PC-3 (cell line): Measurements from ENCODE around the gene C16orf87. TPM values are rescaled to one million over a fixed set of nuclear protein-coding genes. Genes with fewer than 3 reads are reported as not detected.

Source experiments
- ATAC-seq: fragments of 200-7000 bp; cut with Tn5 transposase; 2 replicates; pipeline ENCODE4 v1.9.1; 2020; ENCODE audit warnings: mild to moderate bottlenecking, moderate library complexity
- BruUV-seq: library from RNA; stranded (reverse); fragments of 400-500 nt; replicated peaks from 2 replicates; lab custom pipeline; 2021; lab: Mats Ljungman, UMichigan
- CTCF ChIA-PET: fragments of 300-600 bp; sonication (Branson Sonifier 250); formaldehyde crosslinking; loops from one replicate; lab custom pipeline; 2022; ENCODE audit warnings: antibody characterized with exemption; lab: Charles Lee
- POLR2A ChIA-PET: fragments of 300-600 bp; sonication (Branson Sonifier 250); formaldehyde crosslinking; loops from one replicate; lab custom pipeline; 2022; ENCODE audit warnings: antibody characterized with exemption; ENCODE audit not compliant: unreplicated experiment; lab: Charles Lee
- DNase-seq: peaks from one replicate; pipeline ENCODE4 v3.0.0-alpha.2; 2015
- H2AFZ ChIP-seq: fragments of 300-600 bp; sonication (generic); 2 replicates; pipeline ENCODE4 v1.6.0; 2016; ENCODE audit warnings: antibody characterized with exemption, low read length
- H3F3A ChIP-seq: fragments of 300-600 bp; sonication (generic); one replicate; pipeline ENCODE4 v1.6.0; 2017; ENCODE audit warnings: antibody characterized with exemption, low read length, control low read depth, mild to moderate bottlenecking; ENCODE audit not compliant: unreplicated experiment
- H3K27ac ChIP-seq: fragments of 300-600 bp; sonication (generic); 2 replicates; pipeline ENCODE4 v1.5.1; 2016; ENCODE audit warnings: mild to moderate bottlenecking, low read length
- H3K27me3 ChIP-seq: fragments of 300-600 bp; sonication (generic); 2 replicates; pipeline ENCODE4 v1.6.1; 2016; ENCODE audit warnings: low read length, mixed read lengths
- H3K36me3 ChIP-seq: fragments of 300-600 bp; sonication (generic); 2 replicates; pipeline ENCODE4 v1.6.1; 2016; ENCODE audit warnings: low read depth, mixed run types, low read length, mixed read lengths
- H3K4me1 ChIP-seq: fragments of 300-600 bp; sonication (generic); 2 replicates; pipeline ENCODE4 v1.5.1; 2016; ENCODE audit warnings: low read length; ENCODE audit not compliant: insufficient read depth
- H3K4me2 ChIP-seq: fragments of 300-600 bp; sonication (generic); 2 replicates; pipeline ENCODE4 v1.6.0; 2016; ENCODE audit warnings: low read length
- H3K4me3 ChIP-seq: fragments of 300-600 bp; sonication (generic); 2 replicates; pipeline ENCODE4 v1.5.1; 2016; ENCODE audit warnings: mild to moderate bottlenecking, low read length, mixed read lengths
- H3K79me2 ChIP-seq: fragments of 300-600 bp; sonication (generic); 2 replicates; pipeline ENCODE4 v1.6.1; 2017; ENCODE audit warnings: low read length, mixed read lengths
- H3K9ac ChIP-seq: fragments of 300-600 bp; sonication (generic); 2 replicates; pipeline ENCODE4 v1.6.0; 2016; ENCODE audit warnings: mild to moderate bottlenecking, low read length
- H3K9me2 ChIP-seq: fragments of 300-600 bp; sonication (generic); replicated peaks from 2 replicates; pipeline ENCODE4 v1.6.1; 2016; ENCODE audit warnings: mixed run types, low read length, mixed read lengths
- H3K9me3 ChIP-seq: fragments of 300-600 bp; sonication (generic); 2 replicates; pipeline ENCODE4 v1.6.1; 2016; ENCODE audit warnings: low read length, mixed read lengths
- H4K20me1 ChIP-seq: fragments of 300-600 bp; sonication (generic); 2 replicates; pipeline ENCODE4 v1.6.1; 2016; ENCODE audit warnings: low read length, mixed read lengths
- CTCF ChIP-seq: fragments of 300-600 bp; sonication (generic); conservative IDR thresholded peaks from 2 replicates; pipeline ENCODE4 v1.5.1; 2017; ENCODE audit warnings: antibody characterized with exemption, low read depth, mild to moderate bottlenecking, low read length
- EZH2 ChIP-seq: fragments of 300-600 bp; sonication (generic); IDR thresholded peaks from one replicate; pipeline ENCODE4 v1.6.1; 2017; ENCODE audit warnings: antibody characterized with exemption, mild to moderate bottlenecking, low read length; ENCODE audit not compliant: unreplicated experiment
- EZH2phosphoT487 ChIP-seq: fragments of 300-600 bp; sonication (generic); IDR thresholded peaks from 2 replicates; pipeline ENCODE4 v1.6.1; 2018; ENCODE audit warnings: mild to moderate bottlenecking, antibody characterized with exemption, low read length, borderline replicate concordance
- intact Hi-C: fragments of 100-400 bp; cut with micrococcal nuclease; formaldehyde crosslinking; loops from 2 replicates; pipeline ENCODE4 v1.9.0; 2023
- total RNA-seq: library from RNA; depleted of rRNA; stranded (reverse); fragments of >200 nt; gene quantifications from 2 replicates; pipeline ENCODE4 v1.2.3, GENCODE V29; 2014

C16orf87 gene
- total RNA-seq, 1 experiment from 2014 or later = 4.0 TPM

GRCh38 chr16:46814790-46815189 is 16.2 kb downstream of the C16orf87 start:
- TF ChIP-seq CTCF (no peak), EZH2 (no peak)
- peaks cover 15% of the 10 kb centered on the region; the same call in 1 of the 2 replicates for H3K36me3 ChIP-seq
- no peaks in the 10 kb centered on the region for H3K9me2 ChIP-seq
- H3K4me3 ChIP-seq = no peak overlapping the region
- CTCF ChIA-PET = no interaction called here
- H4K20me1 ChIP-seq = no peaks in the 10 kb centered on the region
- no peak overlapping the region for H2AFZ ChIP-seq
- H3K27ac ChIP-seq = no peak overlapping the region
- no peaks in the 10 kb centered on the region for H3K9me3 ChIP-seq
- H3K4me2 ChIP-seq = no peak overlapping the region
- no peak for ATAC-seq
- no peaks in the 10 kb centered on the region for H3K27me3 ChIP-seq
- H3K4me1 ChIP-seq = no peaks in the 10 kb centered on the region
- intact Hi-C loops = no loop called here
- no peaks in the 10 kb centered on the region for H3F3A ChIP-seq
- POLR2A ChIA-PET = no interaction called here
- BruUV-seq = no TSS peak
- H3K9ac ChIP-seq = no peak overlapping the region
- H3K79me2 ChIP-seq = peaks cover 40% of the 10 kb centered on the region; the same call in 1 of the 2 replicates
- DNase-seq = no peak

GRCh38 chr16:46813611-46814010 is 17.4 kb downstream of the C16orf87 start:
- no TSS peak for BruUV-seq
- intact Hi-C loops = no loop called here
- ATAC-seq = no peak

More at GRCh38 chr16:46813611-46814010, 17.4 kb downstream of the C16orf87 start:
- no peaks in the 10 kb centered on the region for H3K9me3 ChIP-seq
- no peak overlapping the region for H3K27ac ChIP-seq
- peaks cover 40% of the 10 kb centered on the region; the same call in 1 of the 2 replicates for H3K79me2 ChIP-seq
- no peak overlapping the region for H2AFZ ChIP-seq
- TF ChIP-seq EZH2 = no peak
- no peak for TF ChIP-seq CTCF
- no peak for TF ChIP-seq EZH2phosphoT487
- ChIA-PET CTCF (no interaction called here), POLR2A (no interaction called here)
- no peak overlapping the region for H3K4me2 ChIP-seq
- H3F3A ChIP-seq = no peaks in the 10 kb centered on the region
- H3K36me3 ChIP-seq = peaks cover 15% of the 10 kb centered on the region; the same call in 1 of the 2 replicates
- H4K20me1 ChIP-seq = no peaks in the 10 kb centered on the region
- H3K27me3 ChIP-seq = no peaks in the 10 kb centered on the region
- H3K4me3 ChIP-seq = no peak overlapping the region
- H3K9me2 ChIP-seq = no peaks in the 10 kb centered on the region
- no peak for DNase-seq
- H3K4me1 ChIP-seq = no peaks in the 10 kb centered on the region
- H3K9ac ChIP-seq = no peak overlapping the region
